ENCODE results near the gene PCSK5. TPM values are rescaled to one million over a fixed set of nuclear protein-coding genes. Genes with fewer than 3 reads are reported as not detected.

Gene PCSK5
- total RNA-seq, 1 experiment from 2014 or later: 7.5 TPM

- Histone ChIP-seq H3K9ac (ENCODE audit: extremely low read depth, insufficient read length, low read length) (no peak overlapping the region), H3K14ac (ENCODE audit: insufficient read depth, low read length) (no peak overlapping the region), H3K4me1 (ENCODE audit: insufficient read depth, low read length) (no peaks in the 10 kb centered on the region), H3K27ac (ENCODE audit: insufficient read length, low read depth, low read length) (no peak overlapping the region), H3K4me2 (ENCODE audit: insufficient read depth, insufficient read length, low read length) (no peak overlapping the region), H2BK15ac (ENCODE audit: low read depth, low read length) (no peak overlapping the region), H2BK20ac (ENCODE audit: low read depth, low read length, poor library complexity, severe bottlenecking) (no peak overlapping the region), H2BK12ac (ENCODE audit: insufficient read length, low read depth, low read length) (no peak overlapping the region), H2BK120ac (ENCODE audit: low read depth, low read length, poor library complexity, severe bottlenecking) (no peak overlapping the region), H4K20me1 (ENCODE audit: control insufficient read depth, insufficient read depth, insufficient read length) (no peaks in the 10 kb centered on the region), H3K23ac (ENCODE audit: insufficient read length, low read depth, low read length) (no peak overlapping the region), H3K79me1 (ENCODE audit: insufficient read depth, low read depth, low read length, poor library complexity, severe bottlenecking) (no peaks in the 10 kb centered on the region), H2BK5ac (ENCODE audit: insufficient read length, low read length) (no peak overlapping the region), H3K4ac (ENCODE audit: low read depth, low read length) (no peak overlapping the region), H2AK5ac (ENCODE audit: insufficient read length, low read length) (no peak overlapping the region), H3K18ac (ENCODE audit: insufficient read length, low read depth, low read length) (no peak overlapping the region), H3K27me3 (ENCODE audit: insufficient read depth, low read length) (no peaks in the 10 kb centered on the region), H4K8ac (replicated peaks; ENCODE audit: insufficient read length, low read depth, low read length) (no peak overlapping the region), H3K23me2 (ENCODE audit: insufficient read length, low read depth, low read length, poor library complexity, severe bottlenecking) (no peaks in the 10 kb centered on the region), H2AFZ (ENCODE audit: low read length) (no peak overlapping the region), H3K9me3 (ENCODE audit: control insufficient read depth, low read depth, low read length) (no peaks in the 10 kb centered on the region), H4K91ac (ENCODE audit: insufficient read length, low read depth, low read length) (no peak overlapping the region), H3T11ph (ENCODE audit: low read length) (no peak overlapping the region), H3K79me2 (ENCODE audit: insufficient read depth, low read length) (no peaks in the 10 kb centered on the region), H4K5ac (ENCODE audit: insufficient read length, low read depth, low read length) (no peak overlapping the region), H3K56ac (ENCODE audit: insufficient read length, low read depth, low read length) (no peak overlapping the region)
- TF ChIP-seq CTCF (conservative IDR thresholded peaks at IDR 0.05): no peak
- Mint-ChIP-seq H3K27me3 (ENCODE audit: low read depth) (no peaks in the 10 kb centered on the region), H3K9me3 (no peaks in the 10 kb centered on the region), H3K36me3 (ENCODE audit: insufficient read depth in 1 of 3, low read depth in 3 of 3) (no peaks in the 10 kb centered on the region), H3K4me1 (peaks cover 0 to 2% of the 10 kb centered on the region in 2 experiments; a peak in 1 of 4 replicates), H3K4me3 (no peak overlapping the region), H3K27ac (peak overlapping the region in 1 of 3 experiments; percentile 27; a peak in 2 of 7 replicates)
- no CpG with 5 or more reads among the region's 3 CpGs for WGBS (ENCODE audit: extremely low coverage, insufficient read length, low lambda C conversion rate)
- no peak for DNase-seq
These were observed 223.7 kb downstream of the PCSK5 start for GRCh38 chr9:76114144-76114543.

All from H9 (cell line).